GM19467 (cell line): ENCODE data around the gene ZNF821.
"Not testable (repeated sequence)": the region's sequence is repeated elsewhere in the genome, so short reads cannot be mapped to it uniquely, and the experiment has no call there.

ENCODE experiments used
- ATAC-seq: cut with Tn5 transposase; IDR thresholded peaks from one replicate; pipeline ENCODE4 v1.9.1; 2021; ENCODE audit warnings: mild to moderate bottlenecking, moderate library complexity; ENCODE audit not compliant: unreplicated experiment

Gene ZNF821

GRCh38 chr16:71863995-71864394 lies 20.0 kb downstream of the ZNF821 start:
- ATAC-seq: no peak

GRCh38 chr16:71859762-71860521 lies 24.0 kb downstream of the ZNF821 start:
- ATAC-seq: no peak

GRCh38 chr16:71855937-71856662 lies 27.9 kb downstream of the ZNF821 start:
- no peak for ATAC-seq

GRCh38 chr16:71854369-71854948 lies 29.5 kb downstream of the ZNF821 start:
- ATAC-seq: no peak

GRCh38 chr16:71853413-71853812 lies 30.6 kb downstream of the ZNF821 start:
- ATAC-seq: peak; percentile 61

GRCh38 chr16:71852561-71852960 lies 31.4 kb downstream of the ZNF821 start:
- ATAC-seq: no peak

GRCh38 chr16:71852158-71852557 lies 31.8 kb downstream of the ZNF821 start:
- no peak for ATAC-seq

- ATAC-seq: no peak
These were observed 32.2 kb downstream of the ZNF821 start for GRCh38 chr16:71851746-71852145.

- ATAC-seq: no peak
These were observed 35.4 kb downstream of the ZNF821 start for GRCh38 chr16:71848622-71849021.

GRCh38 chr16:71847096-71847495 lies 36.9 kb downstream of the ZNF821 start:
- ATAC-seq: no peak

- no peak for ATAC-seq
These were observed 37.6 kb downstream of the ZNF821 start for GRCh38 chr16:71846431-71846830.

GRCh38 chr16:71845639-71846430 lies 38.1 kb downstream of the ZNF821 start, which contains the start of gene ATXN1L:
ATXN1L (plus strand) TSS chr16:71845976; CDS start chr16:71849741, 3,765 bp downstream.
- ATAC-seq: peak; percentile 66

GRCh38 chr16:71843572-71843971 lies 40.4 kb downstream of the ZNF821 start:
- no peak for ATAC-seq

GRCh38 chr16:71840052-71840451 lies 43.9 kb downstream of the ZNF821 start:
- no peak for ATAC-seq

- ATAC-seq: no peak
These were observed 46.8 kb downstream of the ZNF821 start for GRCh38 chr16:71837150-71837549.

GRCh38 chr16:71834291-71834690 lies 49.7 kb downstream of the ZNF821 start:
- no peak for ATAC-seq

- not testable (repeated sequence) for ATAC-seq
These were observed 51.9 kb downstream of the ZNF821 start for GRCh38 chr16:71832112-71832511.

GRCh38 chr16:71831698-71832097 lies 52.3 kb downstream of the ZNF821 start:
- ATAC-seq: not testable (repeated sequence)

- ATAC-seq: no peak
These were observed 53.6 kb downstream of the ZNF821 start for GRCh38 chr16:71830359-71830758.

GRCh38 chr16:71826533-71827017 lies 57.4 kb downstream of the ZNF821 start:
- no peak for ATAC-seq

- ATAC-seq: not testable (repeated sequence)
These were observed 66.9 kb downstream of the ZNF821 start for GRCh38 chr16:71817155-71817500.
